IPS-18a (cell line): ENCODE data around the gene ATXN1.

ENCODE experiments used
- H3K27ac ChIP-seq: one replicate; pipeline ENCODE4 v1.5.1; 2013; ENCODE audit warnings: low read length
- H3K27me3 ChIP-seq: one replicate; pipeline ENCODE4 v1.6.1; 2013; ENCODE audit warnings: mild to moderate bottlenecking, low read length; ENCODE audit not compliant: control insufficient read depth, insufficient read depth
- H3K36me3 ChIP-seq: one replicate; pipeline ENCODE4 v1.6.1; 2013; ENCODE audit warnings: low read depth, low read length; ENCODE audit not compliant: control insufficient read depth
- H3K4me1 ChIP-seq: one replicate; pipeline ENCODE4 v1.6.1; 2013; ENCODE audit warnings: low read depth, low read length; ENCODE audit not compliant: control insufficient read depth
- H3K4me3 ChIP-seq: one replicate; pipeline ENCODE4 v1.5.1; 2013; ENCODE audit warnings: low read length
- H3K9ac ChIP-seq: one replicate; pipeline ENCODE4 v1.6.1; 2013; ENCODE audit warnings: mild to moderate bottlenecking, low read length, moderate library complexity
- H3K9me3 ChIP-seq: one replicate; pipeline ENCODE4 v1.6.1; 2013; ENCODE audit warnings: low read depth, low read length; ENCODE audit not compliant: control insufficient read depth

ATXN1 gene

DNA sequence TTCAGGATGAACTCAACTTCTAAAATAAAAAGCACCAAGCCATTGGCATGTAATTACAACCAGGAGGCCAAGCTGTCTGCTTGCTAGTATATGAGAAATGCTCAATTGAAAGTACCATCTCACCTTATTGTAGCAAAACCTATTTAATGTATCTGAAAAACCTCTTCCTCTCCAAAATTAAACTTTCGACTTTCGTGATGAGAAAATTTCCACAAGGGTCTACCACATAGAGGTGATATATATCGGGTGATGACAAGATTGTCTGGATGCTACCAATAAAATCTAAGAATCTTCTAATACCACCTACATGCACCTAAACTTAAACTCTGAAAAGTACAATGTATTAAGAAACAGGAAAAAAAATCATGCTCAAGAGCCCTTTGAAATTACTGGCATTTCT is 74.2 kb downstream of the ATXN1 start:
- Histone ChIP-seq H3K4me1 (peaks cover 4% of the 10 kb centered on the region), H3K27ac (no peak overlapping the region), H3K36me3 (no peaks in the 10 kb centered on the region), H3K9me3 (no peaks in the 10 kb centered on the region), H3K9ac (no peak overlapping the region), H3K4me3 (no peak overlapping the region), H3K27me3 (no peaks in the 10 kb centered on the region)

- no peak overlapping the region for H3K9ac ChIP-seq
- no peaks in the 10 kb centered on the region for H3K9me3 ChIP-seq
- H3K4me1 ChIP-seq = peaks cover 4% of the 10 kb centered on the region
- no peak overlapping the region for H3K4me3 ChIP-seq
- H3K27me3 ChIP-seq = no peaks in the 10 kb centered on the region
- no peak overlapping the region for H3K27ac ChIP-seq
- H3K36me3 ChIP-seq = no peaks in the 10 kb centered on the region
Measured at GRCh38 chr6:16684896-16685554, 76.2 kb downstream of the ATXN1 start.

- Histone ChIP-seq H3K27me3 (no peaks in the 10 kb centered on the region), H3K27ac (no peak overlapping the region), H3K9me3 (no peaks in the 10 kb centered on the region), H3K4me3 (no peak overlapping the region), H3K4me1 (peaks cover 4% of the 10 kb centered on the region), H3K36me3 (no peaks in the 10 kb centered on the region), H3K9ac (no peak overlapping the region)
Measured at GRCh38 chr6:16684195-16684689, 77.0 kb downstream of the ATXN1 start.

- Histone ChIP-seq H3K27me3 (no peaks in the 10 kb centered on the region), H3K4me1 (peaks cover 4% of the 10 kb centered on the region), H3K27ac (no peak overlapping the region), H3K9ac (no peak overlapping the region), H3K4me3 (no peak overlapping the region), H3K9me3 (no peaks in the 10 kb centered on the region), H3K36me3 (no peaks in the 10 kb centered on the region)
Measured at GRCh38 chr6:16683641-16684194, 77.5 kb downstream of the ATXN1 start.

GRCh38 chr6:16681260-16681873 is 79.9 kb downstream of the ATXN1 start:
- Histone ChIP-seq H3K27me3 (no peaks in the 10 kb centered on the region), H3K4me1 (peaks cover 4% of the 10 kb centered on the region), H3K9ac (no peak overlapping the region), H3K27ac (no peak overlapping the region), H3K36me3 (no peaks in the 10 kb centered on the region), H3K4me3 (no peak overlapping the region), H3K9me3 (no peaks in the 10 kb centered on the region)

GRCh38 chr6:16679050-16679449 is 82.2 kb downstream of the ATXN1 start:
- no peaks in the 10 kb centered on the region for H3K9me3 ChIP-seq
- no peaks in the 10 kb centered on the region for H3K4me1 ChIP-seq
- no peak overlapping the region for H3K4me3 ChIP-seq
- H3K27me3 ChIP-seq = no peaks in the 10 kb centered on the region
- H3K36me3 ChIP-seq = no peaks in the 10 kb centered on the region
- no peak overlapping the region for H3K27ac ChIP-seq
- H3K9ac ChIP-seq = no peak overlapping the region

- no peak overlapping the region for H3K27ac ChIP-seq
- H3K36me3 ChIP-seq = no peaks in the 10 kb centered on the region
- H3K27me3 ChIP-seq = no peaks in the 10 kb centered on the region
- no peaks in the 10 kb centered on the region for H3K9me3 ChIP-seq
- no peak overlapping the region for H3K9ac ChIP-seq
- H3K4me1 ChIP-seq = no peaks in the 10 kb centered on the region
- H3K4me3 ChIP-seq = no peak overlapping the region
Measured at GRCh38 chr6:16677458-16677857, 83.8 kb downstream of the ATXN1 start.

DNA sequence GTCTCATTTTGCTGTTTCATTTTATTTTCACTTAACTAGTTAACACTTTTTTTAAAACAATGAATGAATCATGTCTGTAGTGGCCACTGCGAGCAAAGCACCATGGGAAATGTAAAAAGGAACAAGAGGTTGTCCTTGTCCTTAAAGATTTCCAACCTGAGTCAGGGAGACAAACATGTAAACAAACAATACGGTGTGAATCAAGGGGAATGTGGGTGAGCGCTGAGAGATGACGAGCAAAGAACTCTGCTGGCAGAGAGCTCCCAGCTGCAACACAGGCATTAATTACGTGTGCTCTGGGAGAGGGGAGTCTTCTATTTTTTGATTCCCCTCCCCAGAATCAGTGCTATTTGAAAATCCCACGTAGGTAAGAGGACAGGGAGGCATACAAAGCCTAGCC is 84.3 kb downstream of the ATXN1 start:
- H3K27me3 ChIP-seq = no peaks in the 10 kb centered on the region
- H3K9me3 ChIP-seq = no peaks in the 10 kb centered on the region
- no peak overlapping the region for H3K9ac ChIP-seq
- peaks cover 2% of the 10 kb centered on the region for H3K4me1 ChIP-seq
- H3K27ac ChIP-seq = no peak overlapping the region
- H3K4me3 ChIP-seq = no peak overlapping the region
- H3K36me3 ChIP-seq = no peaks in the 10 kb centered on the region

DNA sequence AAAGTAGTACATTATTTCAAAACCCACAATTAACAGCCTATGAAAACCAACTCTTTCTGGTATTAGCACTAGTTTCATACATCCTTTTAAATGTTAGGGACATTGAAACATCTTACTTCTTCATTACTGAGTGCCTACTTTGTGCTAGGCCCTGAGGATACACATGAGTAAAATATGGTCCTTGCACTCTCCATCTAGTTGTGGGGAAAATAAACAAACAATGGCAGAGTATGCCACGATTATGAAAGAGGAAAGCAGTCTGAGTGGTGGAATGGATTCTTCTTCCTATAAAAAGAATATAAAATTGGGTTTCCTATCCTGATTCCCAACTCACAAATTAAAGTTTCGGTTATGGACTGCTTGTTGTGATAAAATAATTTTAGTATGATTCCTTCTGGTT is 84.9 kb downstream of the ATXN1 start:
- no peak overlapping the region for H3K9ac ChIP-seq
- peaks cover 3% of the 10 kb centered on the region for H3K4me1 ChIP-seq
- no peak overlapping the region for H3K27ac ChIP-seq

GRCh38 chr6:16674801-16675392 is 86.4 kb downstream of the ATXN1 start:
- Histone ChIP-seq H3K4me3 (no peak overlapping the region), H3K9me3 (no peaks in the 10 kb centered on the region), H3K36me3 (no peaks in the 10 kb centered on the region), H3K9ac (no peak overlapping the region), H3K4me1 (peaks cover 3% of the 10 kb centered on the region), H3K27ac (no peak overlapping the region), H3K27me3 (no peaks in the 10 kb centered on the region)

More for the DNA sequence above, 84.9 kb downstream of the ATXN1 start:
- Histone ChIP-seq H3K4me3 (no peak overlapping the region), H3K9me3 (no peaks in the 10 kb centered on the region), H3K27me3 (no peaks in the 10 kb centered on the region), H3K36me3 (no peaks in the 10 kb centered on the region)

DNA sequence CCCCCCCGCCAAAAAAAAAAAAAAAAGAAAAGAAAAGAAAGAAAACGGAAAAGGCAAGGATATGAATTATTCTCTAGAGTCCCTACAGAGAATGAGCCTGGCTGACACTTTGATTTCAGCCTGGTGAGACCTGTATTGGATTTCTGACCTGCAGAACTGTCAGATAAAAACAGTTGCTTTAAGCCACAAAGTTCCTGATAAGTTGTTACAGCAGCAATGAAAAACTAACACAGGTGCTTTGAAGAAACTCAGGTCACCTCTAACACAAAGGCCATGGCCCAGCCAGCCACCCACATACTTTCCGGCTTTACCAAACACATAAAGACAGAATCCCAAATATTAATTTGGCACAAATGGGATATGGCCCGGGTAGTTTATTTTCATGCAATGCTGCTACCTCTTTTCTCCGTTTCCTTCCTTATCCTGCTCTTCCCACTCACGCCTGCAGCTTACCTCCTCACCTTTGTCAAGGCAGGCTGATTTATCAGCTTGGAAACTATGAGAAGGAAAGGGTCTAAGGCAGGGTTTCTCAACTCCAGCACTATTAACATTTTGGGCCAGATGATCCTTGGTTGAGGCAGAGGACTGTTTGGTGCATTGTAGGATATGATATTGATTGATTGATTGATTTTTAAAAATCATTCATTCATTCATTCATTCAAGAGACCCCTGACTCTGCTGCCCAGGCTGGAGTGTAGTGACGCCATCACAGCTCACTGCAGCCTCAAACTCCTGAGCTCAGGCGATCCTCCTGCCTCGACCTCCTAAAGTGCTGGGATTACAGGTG is 88.1 kb downstream of the ATXN1 start:
- Histone ChIP-seq H3K9me3 (no peaks in the 10 kb centered on the region), H3K27me3 (no peaks in the 10 kb centered on the region), H3K36me3 (no peaks in the 10 kb centered on the region), H3K4me1 (peaks cover 3% of the 10 kb centered on the region), H3K27ac (no peak overlapping the region), H3K4me3 (no peak overlapping the region), H3K9ac (no peak overlapping the region)
